Choroid plexus epithelial cell (primary cell): Measurements from ENCODE around the gene SLC12A8.

Source experiments
- DNase-seq: peaks from one replicate; pipeline ENCODE4 v3.0.0-alpha.2; 2010; ENCODE audit warnings: low read depth
- H3K4me3 ChIP-seq: 2 replicates; pipeline ENCODE4 v1.5.1; 2011; ENCODE audit warnings: low read depth, mild to moderate bottlenecking, control low read depth, low read length, moderate library complexity
- CTCF ChIP-seq: conservative IDR thresholded peaks from 2 replicates; pipeline ENCODE4 v1.5.1; 2011; ENCODE audit warnings: low read depth, mild to moderate bottlenecking, control low read depth, inconsistent platforms, low read length, moderate library complexity

The SLC12A8 gene

DNA sequence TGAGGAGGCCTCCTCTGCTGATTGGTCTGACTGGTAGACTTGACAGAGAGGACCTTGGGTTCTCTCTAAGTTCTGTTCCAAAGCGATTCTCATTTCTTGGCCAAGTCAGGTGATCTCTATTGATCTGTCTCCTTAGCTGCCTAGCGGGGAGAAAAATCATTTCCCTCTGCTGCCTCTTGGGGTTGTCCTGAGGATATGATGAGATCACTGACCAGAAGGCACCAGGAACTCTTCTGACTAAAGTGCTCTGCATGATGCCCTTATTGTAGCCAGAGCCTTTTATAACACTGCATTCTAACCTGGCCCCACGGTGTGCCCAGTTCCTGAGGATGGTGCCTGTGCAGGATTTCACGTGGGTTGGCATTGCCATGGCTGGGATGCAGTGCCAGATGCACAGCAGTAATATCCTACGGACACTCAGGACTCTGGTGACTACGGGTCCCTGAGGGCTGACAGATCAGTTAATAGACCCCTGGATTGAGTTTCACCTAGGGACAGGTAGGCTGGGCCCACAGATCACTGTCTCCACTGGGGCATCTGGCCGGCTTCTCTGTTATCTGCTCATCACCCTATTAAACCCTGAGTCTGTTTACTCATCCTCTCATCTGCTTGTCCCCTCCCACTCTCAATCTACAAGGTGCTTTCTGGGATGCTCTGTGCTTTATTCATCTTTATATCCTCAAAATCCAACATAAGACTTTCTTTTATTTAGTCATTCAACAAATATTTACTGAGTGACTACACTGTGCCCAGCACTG, 152.9 kb downstream of the SLC12A8 start:
- DNase-seq: peak; percentile 55
- H3K4me3 ChIP-seq: no peak overlapping the region
- peak; percentile 39 for TF ChIP-seq CTCF

- no peak for DNase-seq
- no peak overlapping the region for H3K4me3 ChIP-seq
- TF ChIP-seq CTCF: no peak
These were observed 153.6 kb downstream of the SLC12A8 start for GRCh38 chr3:125058959-125059358.

DNA sequence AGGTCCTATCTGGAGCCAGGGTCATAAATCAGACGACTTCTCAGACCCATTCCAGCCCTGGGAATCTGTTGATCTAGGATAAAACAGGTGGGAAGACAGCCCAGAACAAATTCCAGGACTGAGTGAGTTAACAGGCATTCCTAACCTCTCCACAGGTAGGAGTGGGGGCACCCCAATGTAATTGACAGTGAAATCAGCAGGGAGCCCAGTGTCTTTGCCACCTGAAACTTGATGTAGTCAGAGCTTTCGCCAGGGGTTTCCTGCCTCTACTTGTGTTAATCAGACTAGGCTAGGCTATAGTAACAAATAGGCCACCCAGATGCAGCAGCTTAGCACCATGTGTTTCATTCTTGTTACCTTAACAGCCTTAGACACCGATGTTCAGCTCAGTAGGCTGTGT, 154.0 kb downstream of the SLC12A8 start:
- no peak for TF ChIP-seq CTCF
- H3K4me3 ChIP-seq: no peak overlapping the region
- DNase-seq: no peak

- no peak overlapping the region for H3K4me3 ChIP-seq
- no peak for TF ChIP-seq CTCF
- DNase-seq: peak; percentile 73
These were observed 155.2 kb downstream of the SLC12A8 start for GRCh38 chr3:125057186-125057850.

DNA sequence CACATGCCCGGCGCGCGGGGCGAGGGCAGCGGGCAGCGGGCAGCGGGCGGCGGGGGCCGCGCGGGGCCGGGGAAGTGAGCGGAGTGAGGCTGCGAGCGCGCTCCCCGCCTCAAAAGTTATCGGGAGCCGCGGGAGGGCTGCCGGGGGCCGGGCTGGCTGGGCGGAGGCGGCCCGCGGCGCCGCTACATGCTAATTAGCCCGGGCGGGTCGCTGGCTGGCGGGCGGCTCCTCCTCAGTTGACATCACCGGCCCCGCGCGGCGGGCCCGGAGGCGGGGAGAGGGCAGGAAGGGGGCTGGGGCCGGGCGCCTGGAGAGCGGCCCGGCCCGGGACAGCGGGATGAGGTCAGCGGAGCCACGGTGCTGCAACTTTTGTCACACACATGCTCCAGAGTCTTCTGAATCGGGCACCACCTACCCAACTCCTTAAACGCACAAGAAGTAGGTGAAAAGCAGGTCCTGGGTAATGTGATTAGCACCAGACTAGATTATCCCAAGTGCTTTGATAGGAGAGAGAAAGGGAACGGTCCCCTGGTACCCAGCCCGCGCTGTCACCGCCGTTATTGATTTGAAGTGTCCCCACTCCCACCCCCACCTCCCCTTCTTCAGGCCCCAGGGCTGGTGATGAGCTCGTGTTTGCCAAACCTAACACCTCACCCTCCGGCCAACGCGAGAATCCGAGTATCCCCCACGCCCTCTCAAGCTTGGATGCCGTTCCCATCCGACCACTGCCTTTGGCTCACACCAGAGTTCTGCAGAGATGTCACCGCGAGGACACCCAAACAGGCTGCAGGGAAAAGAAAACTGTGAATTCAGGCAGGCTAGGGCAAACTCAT, 156.4 kb downstream of the SLC12A8 start, which contains the start of gene HEG1:
TSS of gene HEG1 (minus strand) at position 85 of the 833 bp plus-strand sequence. CDS start 107 bp downstream, outside the sequence.
- H3K4me3 ChIP-seq: peak within 1 kb of the TSS; percentile 65
- DNase-seq: peak; percentile 77
- TF ChIP-seq CTCF: no peak

- no peak for DNase-seq
- peak overlapping the region; percentile 65 for H3K4me3 ChIP-seq
- no peak for TF ChIP-seq CTCF
These were observed 157.1 kb downstream of the SLC12A8 start for GRCh38 chr3:125055331-125055912.
